Measurements from ENCODE around the gene UBA5. TPM values are rescaled to one million over a fixed set of nuclear protein-coding genes. Genes with fewer than 3 reads are reported as not detected.

The UBA5 gene
- total RNA-seq, 1 donor from 2014 or later = 30.3 TPM

GRCh38 chr3:132721479-132722164, 61.5 kb downstream of the UBA5 start:
- FAIRE-seq (no peak), DNase-seq (ENCODE audit: low read depth) (peak; percentile 33)
- peak overlapping the region; percentile 74 for H3K4me3 ChIP-seq (ENCODE audit: low read depth, low read length)
- H3K36me3 ChIP-seq (ENCODE audit: control insufficient read depth, insufficient read depth, low read length) = no peaks in the 10 kb centered on the region
- no peaks in the 10 kb centered on the region for H3K27me3 ChIP-seq (ENCODE audit: control insufficient read depth, insufficient read depth, low read length)
- TF ChIP-seq CTCF (IDR thresholded peaks at IDR 0.05; ENCODE audit: insufficient read depth, low read length, severe bottlenecking) = peak; percentile 34

GRCh38 chr3:132722165-132723023, 62.3 kb downstream of the UBA5 start, which contains the start of gene NPHP3:
NPHP3 (minus strand) TSS chr3:132722409; CDS start chr3:132722355, 54 bp downstream.
- H3K36me3 ChIP-seq (ENCODE audit: control insufficient read depth, insufficient read depth, low read length) = no peaks in the 10 kb centered on the region
- H3K4me3 ChIP-seq (ENCODE audit: low read depth, low read length) = peak within 1 kb of the TSS; percentile 74
- FAIRE-seq (no peak), DNase-seq (ENCODE audit: low read depth) (peak; percentile 81)
- H3K27me3 ChIP-seq (ENCODE audit: control insufficient read depth, insufficient read depth, low read length) = no peaks in the 10 kb centered on the region
- TF ChIP-seq CTCF (IDR thresholded peaks at IDR 0.05; ENCODE audit: insufficient read depth, low read length, severe bottlenecking) = no peak

GRCh38 chr3:132723024-132723950, 63.2 kb downstream of the UBA5 start:
- DNase-seq (ENCODE audit: low read depth) = no peak
- FAIRE-seq = no peak
- Histone ChIP-seq H3K27me3 (ENCODE audit: control insufficient read depth, insufficient read depth, low read length) (no peaks in the 10 kb centered on the region), H3K36me3 (ENCODE audit: control insufficient read depth, insufficient read depth, low read length) (no peaks in the 10 kb centered on the region), H3K4me3 (ENCODE audit: low read depth, low read length) (peak overlapping the region; percentile 74)
- no peak for TF ChIP-seq CTCF (IDR thresholded peaks at IDR 0.05; ENCODE audit: insufficient read depth, low read length, severe bottlenecking)

- peak; percentile 43 for TF ChIP-seq CTCF (IDR thresholded peaks at IDR 0.05; ENCODE audit: insufficient read depth, low read length, severe bottlenecking)
- H3K27me3 ChIP-seq (ENCODE audit: control insufficient read depth, insufficient read depth, low read length) = no peaks in the 10 kb centered on the region
- DNase-seq (ENCODE audit: low read depth) (peak; percentile 81), FAIRE-seq (no peak)
- H3K4me3 ChIP-seq (ENCODE audit: low read depth, low read length) = no peak overlapping the region
- H3K36me3 ChIP-seq (ENCODE audit: control insufficient read depth, insufficient read depth, low read length) = no peaks in the 10 kb centered on the region
Observed at GRCh38 chr3:132726341-132726823, 66.3 kb downstream of the UBA5 start.

Other genes starting within 250 kb of the UBA5 start
- gene DNAJC13, start 242.8 kb upstream of the UBA5 start, total RNA-seq = 34.2 and 37.8 TPM in 2 replicates
- under 0.01 TPM in 2 replicates for gene ACKR4, start 63.1 kb upstream of the UBA5 start, total RNA-seq
- gene ACAD11, start 520 bp upstream of the UBA5 start, total RNA-seq = 27.4 and 39.3 TPM in 2 replicates
- 10.1 and 11.3 TPM in 2 replicates for gene NPHP3, start 62.1 kb downstream of the UBA5 start, total RNA-seq

Data from bronchial epithelial cell (primary cell).